Body of pancreas (tissue), 4 donors: ENCODE data around the gene SNX5. TPM values are rescaled to one million over a fixed set of nuclear protein-coding genes. Genes with fewer than 3 reads are reported as not detected.
"Not testable (repeated sequence)": the region's sequence is repeated elsewhere in the genome, so short reads cannot be mapped to it uniquely, and the experiment has no call there.

ENCODE experiments used
- ATAC-seq: fragments of 150-250 bp; one replicate; pipeline ENCODE4 v1.9.1; 2016
- DNase-seq, 4 donors: peaks; one replicate each; pipeline ENCODE4 v3.0.0-alpha.2; 2019
- H3K27ac ChIP-seq, 4 donors: fragments of 200-600 bp; sonication (generic); 1 replicate in 3 of 4; 2 replicates in 1 of 4; pipeline versions ENCODE4 v1.5.1 to v1.6.1; 2016 to 2019; ENCODE audit warnings: mild to moderate bottlenecking in 1 of 4, mixed read lengths in 1 of 4, moderate library complexity in 1 of 4
- H3K27me3 ChIP-seq, 2 donors: fragments of 200-600 bp; sonication (generic); one replicate each; pipeline ENCODE4 v1.6.0; 2016; ENCODE audit warnings: mild to moderate bottlenecking in 1 of 2
- H3K36me3 ChIP-seq, 2 donors: fragments of 200-600 bp; sonication (generic); replicated peaks in 1 of 2; 2 replicates each; pipeline ENCODE4 v1.5.1; 2016; ENCODE audit warnings: low read depth in 2 of 2; ENCODE audit not compliant: insufficient read depth in 1 of 2
- H3K4me1 ChIP-seq: fragments of 200-600 bp; sonication (generic); one replicate; pipeline ENCODE4 v1.6.0; 2016
- H3K4me3 ChIP-seq, 2 donors: fragments of 200-600 bp; sonication (generic); 1 replicate in 1 of 2; 2 replicates in 1 of 2; pipeline ENCODE4 v1.5.1; 2016 to 2019
- H3K9me3 ChIP-seq, 3 donors: fragments of 200-600 bp; sonication (generic); 1 replicate in 2 of 3; 2 replicates in 1 of 3; pipeline ENCODE4 v1.5.1; 2016
- CTCF ChIP-seq, 7 experiments: fragments of 450-650 bp in 4 of 7; fragments of 200-600 bp in 3 of 7; sonication (generic) in 3 of 7; IDR thresholded peaks; one replicate each; pipeline ENCODE4 v1.5.1; 2016 to 2019; ENCODE audit warnings: antibody characterized with exemption in 7 of 7
- POLR2A ChIP-seq, 3 donors: fragments of 450-650 bp; IDR thresholded peaks; one replicate each; pipeline ENCODE4 v1.6.1; 2016; ENCODE audit warnings: antibody characterized with exemption in 3 of 3, mild to moderate bottlenecking in 2 of 3
- WGBS, 2 donors: methylation state at CpG; one replicate each; pipeline ENCODE4 v1.1.5; 2017; 5-methylcytosine and 5-hydroxymethylcytosine counted together
- intact Hi-C: fragments of 100-400 bp; cut with DNase I; formaldehyde crosslinking; loops from one replicate; pipeline ENCODE4 v1.15.1; 2023
- total RNA-seq, 2 donors: library from RNA; depleted of rRNA; stranded (reverse); fragments of >200 nt; gene quantifications; one replicate each; pipeline ENCODE4 v1.1.0, GENCODE V29; 2016

The SNX5 gene
- total RNA-seq, 2 donors from 2014 or later = 61.3 to 84.3 TPM

GRCh38 chr20:17960927-17961586 is 7.5 kb downstream of the SNX5 start:
- Histone ChIP-seq H3K4me1 (peaks cover 71% of the 10 kb centered on the region), H3K4me3 (no peak overlapping the region), H3K27me3 (no peaks in the 10 kb centered on the region), H3K27ac (peak overlapping the region in 2 of 4 donors; percentile 21 to 61), H3K36me3 (no peaks in the 10 kb centered on the region), H3K9me3 (no peaks in the 10 kb centered on the region)
- WGBS, 2 donors = 38 to 39% methylated on average over 6 of the region's 6 CpGs
- no peak for TF ChIP-seq CTCF (IDR thresholded peaks at IDR 0.05)
- no peak for TF ChIP-seq POLR2A (IDR thresholded peaks at IDR 0.05)
- DNase-seq (no peak), ATAC-seq (no peak)
- intact Hi-C loops = no loop called here

- WGBS, 2 donors = 89 to 94% methylated on average over 16 of the region's 16 CpGs
- Histone ChIP-seq H3K4me1 (peaks cover 65% of the 10 kb centered on the region), H3K27ac (peak overlapping the region in 1 of 4 donors; percentile 61)
- intact Hi-C loops, H3K27me3 ChIP-seq, H3K36me3 ChIP-seq, DNase-seq, ATAC-seq, H3K4me3 ChIP-seq, H3K9me3 ChIP-seq: not testable (repeated sequence)
These were observed 8.2 kb downstream of the SNX5 start for GRCh38 chr20:17960400-17960885.

GRCh38 chr20:17959257-17959627 is 9.4 kb downstream of the SNX5 start:
- H3K36me3 ChIP-seq = no peaks in the 10 kb centered on the region
- no peak for DNase-seq
- intact Hi-C loops = no loop called here
- H3K27ac ChIP-seq = peak overlapping the region in 3 of 4 donors; percentile 41 to 69 (median 68)
- TF ChIP-seq POLR2A (IDR thresholded peaks at IDR 0.05) (no peak), CTCF (IDR thresholded peaks at IDR 0.05) (no peak)
- no peak overlapping the region for H3K4me3 ChIP-seq
- H3K4me1 ChIP-seq = peaks cover 53% of the 10 kb centered on the region
- ATAC-seq = no peak
- no peaks in the 10 kb centered on the region for H3K27me3 ChIP-seq
- H3K9me3 ChIP-seq = no peaks in the 10 kb centered on the region
- WGBS, 2 donors = 71 to 75% methylated on average over 5 of the region's 5 CpGs

- DNase-seq (no peak), ATAC-seq (peak; percentile 61)
- Histone ChIP-seq H3K27ac (peak overlapping the region; percentile 41 to 69 (median 60)), H3K36me3 (no peaks in the 10 kb centered on the region), H3K4me1 (peaks cover 51% of the 10 kb centered on the region), H3K4me3 (no peak overlapping the region), H3K9me3 (no peaks in the 10 kb centered on the region), H3K27me3 (no peaks in the 10 kb centered on the region)
- no peak for TF ChIP-seq POLR2A (IDR thresholded peaks at IDR 0.05)
- peak in 4 of 7 experiments; percentile 18 to 34 (median 26) for TF ChIP-seq CTCF (IDR thresholded peaks at IDR 0.05)
- WGBS, 2 donors = 17 to 19% methylated on average over 5 of the region's 5 CpGs
- intact Hi-C loops = no loop called here
These were observed 10.0 kb downstream of the SNX5 start for GRCh38 chr20:17958373-17959256.
